22Rv1 (cell line): ENCODE measurements around the gene TERF2IP.

ENCODE experiments used
- CTCF ChIP-seq: fragments of 450-650 bp; IDR thresholded peaks from 2 replicates; pipeline ENCODE4 v1.5.1; 2017; ENCODE audit warnings: mild to moderate bottlenecking
- ZFX ChIP-seq: fragments of 450-650 bp; IDR thresholded peaks from 2 replicates; pipeline ENCODE4 v1.6.1; 2017; ENCODE audit warnings: antibody characterized with exemption, borderline replicate concordance

DNA sequence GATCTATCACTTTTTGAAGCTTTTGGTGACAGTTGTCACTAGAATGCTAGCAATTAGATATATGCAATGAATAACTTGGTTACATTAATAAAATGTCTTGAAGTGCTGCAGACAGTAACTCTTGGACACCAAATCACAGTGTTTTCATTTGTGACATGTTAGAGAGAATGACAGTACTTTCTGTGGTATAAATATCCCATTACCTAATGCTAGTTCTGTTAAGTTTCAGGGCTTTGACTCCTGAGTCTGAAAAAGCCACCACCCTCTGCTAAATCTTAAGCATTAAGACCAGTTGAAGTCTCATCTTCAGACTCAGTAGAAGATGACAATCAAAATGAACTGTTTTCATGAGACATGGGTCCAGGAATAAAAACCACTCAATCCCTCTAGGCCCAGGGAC is 39.8 kb downstream of the TERF2IP start:
- no peak for TF ChIP-seq CTCF
- TF ChIP-seq ZFX, result no peak
